Measurements from ENCODE around the gene PPP1CC. TPM values are rescaled to one million over a fixed set of nuclear protein-coding genes. Genes with fewer than 3 reads are reported as not detected.
"Not testable (repeated sequence)": the region's sequence is repeated elsewhere in the genome, so short reads cannot be mapped to it uniquely, and the experiment has no call there.

The PPP1CC gene
- polyA plus RNA-seq, 1 of the 3 experiments (the other 2 are of a cell fraction) = 62.0 TPM

DNA sequence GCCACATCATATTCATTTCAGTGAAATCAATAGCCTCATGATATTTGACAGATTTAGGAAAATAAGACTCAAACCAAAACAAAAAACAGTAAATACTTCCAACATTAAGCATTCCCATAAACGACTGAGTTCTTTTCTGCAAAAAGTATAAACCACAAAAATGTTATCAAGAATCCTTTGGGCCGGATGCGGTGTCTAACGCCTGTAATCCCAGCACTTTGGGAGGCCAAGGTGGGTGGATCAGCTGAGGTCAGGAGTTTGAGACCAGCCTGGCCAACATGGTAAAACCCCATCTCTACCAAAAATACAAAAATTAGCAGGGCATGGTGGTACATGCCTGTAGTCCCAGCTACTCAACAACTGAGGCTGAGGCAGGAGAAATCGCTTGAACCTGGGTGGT, 5.7 kb downstream of the PPP1CC start:
- H4K20me1 ChIP-seq (ENCODE audit: insufficient read depth) = peaks cover 100% of the 10 kb centered on the region
- CTCF ChIA-PET = interaction anchor here (0.8 to 1.0 kb wide), 3 partner anchors 151 to 268 kb away, joined by 3 read pairs; partner anchors contain the start of genes FAM216A and GPN3
- H3F3A ChIP-seq (replicated peaks; ENCODE audit: insufficient read depth); H3K9me3 ChIP-seq; H3K9ac ChIP-seq; DNase-seq; POLR2A ChIA-PET; H3K27me3 ChIP-seq (ENCODE audit: insufficient read depth); H3K27ac ChIP-seq (ENCODE audit: low read depth in 2 of 2, low read length in 1 of 2); H3K4me3 ChIP-seq (ENCODE audit: low read depth in 2 of 2, low read length in 1 of 2); H2AFZ ChIP-seq (ENCODE audit: low read depth); H3K9me2 ChIP-seq: not testable (repeated sequence)
- peaks cover 5 to 33% of the 10 kb centered on the region in 2 experiments for H3K36me3 ChIP-seq (replicated peaks in 1 of 2; ENCODE audit: control insufficient read depth in 1 of 2, insufficient read depth in 2 of 2, low read length in 1 of 2)
- 0 out of 2 replicates have a peak overlapping the region, but pooled peaks have one; percentile 29 for H3K4me2 ChIP-seq
- peaks cover 22 to 33% of the 10 kb centered on the region in 2 experiments for H3K4me1 ChIP-seq (ENCODE audit: control insufficient read depth in 1 of 2, insufficient read depth in 2 of 2, low read depth in 1 of 2, low read length in 1 of 2)
- WGBS (ENCODE audit: low lambda C conversion rate) = 84% methylated on average over 5 of the region's 5 CpGs
- H3K79me2 ChIP-seq (ENCODE audit: insufficient read depth) = peaks cover 100% of the 10 kb centered on the region

DNA sequence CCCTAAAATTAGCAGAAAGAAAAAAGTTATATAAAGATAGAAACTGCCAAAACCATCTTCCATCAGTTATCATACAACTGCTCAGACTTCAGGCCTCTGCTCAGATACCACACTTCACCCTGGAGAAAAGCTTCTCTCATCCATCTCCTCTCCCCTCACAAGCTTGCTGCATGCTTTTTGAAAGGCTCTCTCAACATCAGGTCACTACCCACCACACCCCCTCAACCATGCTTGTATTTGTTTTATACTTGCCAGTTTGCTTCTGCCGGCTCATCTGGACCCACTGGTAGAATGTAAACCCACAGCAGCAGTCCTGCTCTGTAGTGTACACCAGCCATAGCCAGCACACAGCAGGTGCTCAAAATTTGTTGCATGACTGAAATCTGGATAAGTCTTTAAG, 8.8 kb downstream of the PPP1CC start:
- H3K4me3 ChIP-seq (ENCODE audit: low read depth in 2 of 2, low read length in 1 of 2) = no peak overlapping the region
- no peak for DNase-seq
- peaks cover 13 to 33% of the 10 kb centered on the region in 2 experiments for H3K4me1 ChIP-seq (ENCODE audit: control insufficient read depth in 1 of 2, insufficient read depth in 2 of 2, low read depth in 1 of 2, low read length in 1 of 2)
- TF ChIP-seq RXRA (IDR thresholded peaks at IDR 0.05; ENCODE audit: borderline replicate concordance, low read depth) (no peak), EZH2phosphoT487 (IDR thresholded peaks at IDR 0.05; ENCODE audit: borderline replicate concordance, low read depth) (no peak)
- peaks cover 32 to 57% of the 10 kb centered on the region in 2 experiments for H3K36me3 ChIP-seq (replicated peaks in 1 of 2; ENCODE audit: control insufficient read depth in 1 of 2, insufficient read depth in 2 of 2, low read length in 1 of 2)
- H3K9me2 ChIP-seq = no peaks in the 10 kb centered on the region
- H3K9ac ChIP-seq = no peak overlapping the region
- 100% methylated on average over 1 of the region's 1 CpG for WGBS (ENCODE audit: low lambda C conversion rate)
- CTCF ChIA-PET = interaction anchor here (1.2 kb wide), 1 partner anchor 90 kb away, joined by 3 read pairs; no protein-coding TSS in a partner anchor
- H2AFZ ChIP-seq (ENCODE audit: low read depth) = no peak overlapping the region
- no peaks in the 10 kb centered on the region for H3F3A ChIP-seq (replicated peaks; ENCODE audit: insufficient read depth)
- H3K27ac ChIP-seq (ENCODE audit: low read depth in 2 of 2, low read length in 1 of 2) = no peak overlapping the region
- no peaks in the 10 kb centered on the region for H3K27me3 ChIP-seq (ENCODE audit: insufficient read depth)
- H3K9me3 ChIP-seq = no peaks in the 10 kb centered on the region
- POLR2A ChIA-PET = interaction anchor here (0.8 kb wide), 1 partner anchor 8 kb away, joined by 3 read pairs; no protein-coding TSS in a partner anchor
- H3K79me2 ChIP-seq (ENCODE audit: insufficient read depth) = peaks cover 100% of the 10 kb centered on the region
- H4K20me1 ChIP-seq (ENCODE audit: insufficient read depth) = peaks cover 85% of the 10 kb centered on the region
- H3K4me2 ChIP-seq = 0 out of 2 replicates have a peak overlapping the region, but pooled peaks have one; percentile 1

DNA sequence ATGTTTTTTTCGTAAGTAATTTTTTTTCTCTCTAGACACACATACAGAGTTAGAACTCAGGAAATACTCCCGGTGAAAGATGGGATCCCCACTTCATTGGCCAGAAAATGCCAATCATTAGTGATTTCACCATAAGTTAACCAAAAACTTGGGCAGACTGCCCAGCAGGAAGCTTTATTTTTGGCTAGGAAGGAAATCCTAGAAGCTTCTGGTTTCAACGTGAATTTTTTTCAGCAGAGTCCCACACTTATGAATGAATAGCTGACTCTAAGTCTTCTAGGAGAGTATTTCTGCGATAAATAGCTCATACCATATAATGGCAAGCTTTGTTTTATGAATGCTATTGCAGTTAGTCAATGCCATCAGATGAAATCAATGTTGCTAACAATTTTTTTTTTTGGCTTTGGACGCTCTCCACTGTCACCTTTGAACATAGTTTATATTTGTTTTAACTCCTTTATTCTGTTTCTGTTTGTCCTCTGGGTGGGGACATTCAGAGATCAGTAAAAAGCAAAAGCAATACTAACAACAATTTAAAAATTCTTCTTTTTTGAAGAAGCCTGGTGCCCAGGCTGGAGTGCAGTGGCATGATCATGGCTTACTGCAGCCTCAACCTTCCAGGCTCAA, 9.5 kb downstream of the PPP1CC start:
- no peak for DNase-seq
- Histone ChIP-seq H3K4me1 (ENCODE audit: control insufficient read depth in 1 of 2, insufficient read depth in 2 of 2, low read depth in 1 of 2, low read length in 1 of 2) (peaks cover 7 to 26% of the 10 kb centered on the region in 2 experiments), H2AFZ (ENCODE audit: low read depth) (no peak overlapping the region), H3K36me3 (replicated peaks in 1 of 2; ENCODE audit: control insufficient read depth in 1 of 2, insufficient read depth in 2 of 2, low read length in 1 of 2) (peaks cover 38 to 62% of the 10 kb centered on the region in 2 experiments), H3K27me3 (ENCODE audit: insufficient read depth) (no peaks in the 10 kb centered on the region), H3K4me3 (ENCODE audit: low read depth in 2 of 2, low read length in 1 of 2) (no peak overlapping the region), H3K79me2 (ENCODE audit: insufficient read depth) (peaks cover 100% of the 10 kb centered on the region), H3F3A (replicated peaks; ENCODE audit: insufficient read depth) (no peaks in the 10 kb centered on the region), H3K4me2 (0 out of 2 replicates have a peak overlapping the region, but pooled peaks have one; percentile 1), H3K27ac (ENCODE audit: low read depth in 2 of 2, low read length in 1 of 2) (peak overlapping the region; percentile 3 to 7; a peak in 1 of 4 replicates), H3K9me2 (no peaks in the 10 kb centered on the region), H3K9me3 (no peaks in the 10 kb centered on the region), H3K9ac (no peak overlapping the region), H4K20me1 (ENCODE audit: insufficient read depth) (peaks cover 83% of the 10 kb centered on the region)
- CTCF ChIA-PET = interaction anchor here (0.7 to 1.2 kb wide), 2 partner anchors 91 to 155 kb away, joined by 3 read pairs; no protein-coding TSS in a partner anchor
- POLR2A ChIA-PET = interaction anchor here (0.8 kb wide), 1 partner anchor 9 kb away, joined by 3 read pairs; no protein-coding TSS in a partner anchor
- TF ChIP-seq CHD2 (IDR thresholded peaks at IDR 0.05; ENCODE audit: low read length, partially characterized antibody) = no peak
- TF ChIP-seq, protein P1, sequence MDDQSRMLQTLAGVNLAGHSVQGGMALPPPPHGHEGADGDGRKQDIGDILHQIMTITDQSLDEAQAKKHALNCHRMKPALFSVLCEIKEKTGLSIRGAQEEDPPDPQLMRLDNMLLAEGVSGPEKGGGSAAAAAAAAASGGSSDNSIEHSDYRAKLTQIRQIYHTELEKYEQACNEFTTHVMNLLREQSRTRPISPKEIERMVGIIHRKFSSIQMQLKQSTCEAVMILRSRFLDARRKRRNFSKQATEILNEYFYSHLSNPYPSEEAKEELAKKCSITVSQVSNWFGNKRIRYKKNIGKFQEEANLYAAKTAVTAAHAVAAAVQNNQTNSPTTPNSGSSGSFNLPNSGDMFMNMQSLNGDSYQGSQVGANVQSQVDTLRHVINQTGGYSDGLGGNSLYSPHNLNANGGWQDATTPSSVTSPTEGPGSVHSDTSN (IDR thresholded peaks at IDR 0.05) = 0 out of 2 replicates have a peak, but pooled peaks have one; percentile 22
- 0 out of 2 replicates have a peak, but pooled peaks have one; percentile 11 for TF ChIP-seq TCF12 (IDR thresholded peaks at IDR 0.05)
- WGBS (ENCODE audit: low lambda C conversion rate) = 63% methylated on average over 5 of the region's 5 CpGs

Data from SK-N-SH (cell line).